GM10266 (cell line): Measurements from ENCODE around the gene SIAH3.

Experiments
- DNase-seq: peaks from one replicate; pipeline ENCODE4 v3.0.0; 2012; ENCODE audit errors: extremely low spot score
- CTCF ChIP-seq: IDR thresholded peaks from 2 replicates; pipeline ENCODE4 v1.5.1; 2012; ENCODE audit warnings: mild to moderate bottlenecking, low read depth; ENCODE audit not compliant: control insufficient read depth, insufficient read depth; ENCODE audit errors: missing control alignments

Gene SIAH3

GRCh38 chr13:45737571-45738017, 114.0 kb downstream of the SIAH3 start:
- DNase-seq, result peak; percentile 38
- peak; percentile 42 for TF ChIP-seq CTCF

GRCh38 chr13:45733361-45733760, 118.2 kb downstream of the SIAH3 start:
- no peak for TF ChIP-seq CTCF
- no peak for DNase-seq

- no peak for DNase-seq
- no peak for TF ChIP-seq CTCF
Measured at GRCh38 chr13:45732916-45733315, 118.6 kb downstream of the SIAH3 start.

GRCh38 chr13:45731455-45731854, 120.1 kb downstream of the SIAH3 start:
- TF ChIP-seq CTCF, result no peak
- no peak for DNase-seq

GRCh38 chr13:45728759-45729158, 122.8 kb downstream of the SIAH3 start:
- TF ChIP-seq CTCF, result peak; percentile 38
- peak; percentile 38 for DNase-seq
